CD14-positive monocyte (primary cell): Measurements from ENCODE around the gene UBA7. TPM values are rescaled to one million over a fixed set of nuclear protein-coding genes. Genes with fewer than 3 reads are reported as not detected.

Source experiments
- DNase-seq, 3 donors: peaks; one replicate each; pipeline ENCODE4 v3.0.0-alpha.2; 2011 to 2022
- H2AFZ ChIP-seq: 2 replicates; pipeline ENCODE4 v1.6.0; 2012; ENCODE audit warnings: mild to moderate bottlenecking, low read depth, low read length, inconsistent platforms; ENCODE audit not compliant: insufficient read depth, poor library complexity, severe bottlenecking
- H3K27ac ChIP-seq, 2 donors: 1 replicate in 1 of 2; 2 replicates in 1 of 2; pipeline ENCODE4 v1.5.1; 2012 to 2013; ENCODE audit warnings: low read length in 2 of 2, control low read depth in 1 of 2, inconsistent platforms in 1 of 2, low read depth in 1 of 2, mild to moderate bottlenecking in 1 of 2
- H3K27me3 ChIP-seq, 2 donors: one replicate each; pipeline versions ENCODE4 v1.6.0 to v1.6.1; 2011 to 2013; ENCODE audit warnings: low read length in 2 of 2; ENCODE audit not compliant: control insufficient read depth in 2 of 2, insufficient read depth in 2 of 2
- H3K36me3 ChIP-seq, 2 donors: replicated peaks in 1 of 2; 1 replicate in 1 of 2; 2 replicates in 1 of 2; pipeline versions ENCODE4 v1.5.1 to v1.6.1; 2012 to 2013; ENCODE audit warnings: low read length in 2 of 2, control low read depth in 1 of 2, inconsistent platforms in 1 of 2, mild to moderate bottlenecking in 1 of 2; ENCODE audit not compliant: insufficient read depth in 2 of 2, control insufficient read depth in 1 of 2
- H3K4me1 ChIP-seq, 2 donors: 1 replicate in 1 of 2; 2 replicates in 1 of 2; pipeline versions ENCODE4 v1.5.1 to v1.6.1; 2012 to 2013; ENCODE audit warnings: low read length in 2 of 2, control low read depth in 1 of 2, inconsistent platforms in 1 of 2, mild to moderate bottlenecking in 1 of 2, moderate library complexity in 1 of 2; ENCODE audit not compliant: insufficient read depth in 2 of 2, control insufficient read depth in 1 of 2
- H3K4me2 ChIP-seq: replicated peaks from 2 replicates; pipeline ENCODE3; 2012; ENCODE audit warnings: low read length, moderate library complexity, mild to moderate bottlenecking; ENCODE audit not compliant: poor library complexity, severe bottlenecking; ENCODE audit errors: extremely low read depth
- H3K4me3 ChIP-seq, 3 experiments: fragments of 200-600 bp in 1 of 3; sonication (generic) in 1 of 3; replicated peaks in 1 of 3; 1 replicate in 2 of 3; 2 replicates in 1 of 3; pipeline ENCODE4 v1.5.1; 2011 to 2013; ENCODE audit warnings: low read length in 3 of 3, mild to moderate bottlenecking in 3 of 3, control low read depth in 2 of 3, low read depth in 2 of 3, inconsistent platforms in 1 of 3, moderate library complexity in 1 of 3
- H3K79me2 ChIP-seq: 2 replicates; pipeline ENCODE4 v1.6.0; 2012; ENCODE audit warnings: mild to moderate bottlenecking, control low read depth, inconsistent platforms, low read length, moderate library complexity; ENCODE audit not compliant: insufficient read depth
- H3K9ac ChIP-seq: 2 replicates; pipeline ENCODE4 v1.6.0; 2017; ENCODE audit warnings: low read length, mild to moderate bottlenecking; ENCODE audit not compliant: insufficient read depth, poor library complexity, severe bottlenecking
- H3K9me3 ChIP-seq, 2 donors: replicated peaks in 1 of 2; 1 replicate in 1 of 2; 2 replicates in 1 of 2; pipeline versions ENCODE4 v1.5.1 to v1.6.1; 2012 to 2013; ENCODE audit warnings: low read length in 2 of 2, control low read depth in 1 of 2; ENCODE audit not compliant: control insufficient read depth in 1 of 2, insufficient read depth in 1 of 2
- H4K20me1 ChIP-seq: 2 replicates; pipeline ENCODE4 v1.6.0; 2012; ENCODE audit warnings: mild to moderate bottlenecking, low read length, control low read depth, moderate library complexity; ENCODE audit not compliant: insufficient read depth
- H3K27ac Mint-ChIP-seq, 7 donors: one replicate each; pipeline ENCODE4 v1.8.0; 2020; ENCODE audit warnings: mild to moderate bottlenecking in 7 of 7, mixed read lengths in 7 of 7, moderate library complexity in 6 of 7, inconsistent platforms in 2 of 7
- H3K27me3 Mint-ChIP-seq, 3 donors: one replicate each; pipeline ENCODE4 v1.8.0; 2021 to 2022; ENCODE audit warnings: low read depth in 3 of 3, mild to moderate bottlenecking in 3 of 3, mixed read lengths in 3 of 3, moderate library complexity in 3 of 3, inconsistent platforms in 1 of 3
- H3K36me3 Mint-ChIP-seq, 2 donors: one replicate each; pipeline ENCODE4 v1.8.0; 2020; ENCODE audit warnings: mixed read lengths in 2 of 2, inconsistent platforms in 1 of 2, mild to moderate bottlenecking in 1 of 2
- H3K4me1 Mint-ChIP-seq: one replicate; pipeline ENCODE4 v1.8.0; 2020; ENCODE audit warnings: mild to moderate bottlenecking, mixed read lengths
- H3K4me3 Mint-ChIP-seq, 2 donors: one replicate each; pipeline ENCODE4 v1.8.0; 2020; ENCODE audit warnings: mild to moderate bottlenecking in 2 of 2, mixed read lengths in 2 of 2, moderate library complexity in 1 of 2
- H3K9me3 Mint-ChIP-seq, 7 donors: one replicate each; pipeline ENCODE4 v1.8.0; 2020 to 2022; ENCODE audit warnings: mixed read lengths in 7 of 7, mild to moderate bottlenecking in 6 of 7, moderate library complexity in 6 of 7, inconsistent platforms in 2 of 7
- WGBS: methylation state at CpG from one replicate; pipeline ENCODE4 v1.1.5; 2013; ENCODE audit warnings: missing lambda C conversion rate; ENCODE audit not compliant: insufficient coverage; 5-methylcytosine and 5-hydroxymethylcytosine counted together
- intact Hi-C, 2 donors: fragments of 100-400 bp; cut with micrococcal nuclease; formaldehyde crosslinking; loops; one replicate each; pipeline versions ENCODE4 v1.15.0 to v1.15.1; 2023
- polyA minus RNA-seq: library from RNA; depleted of rRNA, polyadenylated mRNA; stranded (reverse); fragments of >200 nt; gene quantifications from 2 replicates; pipeline ENCODE4 v1.2.3, GENCODE V29; 2012
- polyA plus RNA-seq, 3 donors: library from polyadenylated mRNA; depleted of rRNA in 1 of 3; unstranded in 2 of 3; stranded (reverse) in 1 of 3; fragments of 300-500 nt in 2 of 3; fragments of >200 nt in 1 of 3; fragmentation: Illumina TruSeq in 2 of 3; gene quantifications; 1 replicate in 2 of 3; 2 replicates in 1 of 3; pipeline ENCODE4 v1.2.3, GENCODE V29; 2012 to 2021
- total RNA-seq, 12 experiments: library from RNA in 1 of 12; stranded (reverse) in 1 of 12; fragments of 120-200 nt in 1 of 12; gene quantifications; one replicate each; pipeline ENCODE4 v1.2.4 and lab custom pipeline; 2013 to 2026; ENCODE audit warnings: mixed read lengths in 6 of 12, inconsistent platforms in 1 of 12
- TF ChIP-seq, protein P1 (sequence below): fragments of 200-600 bp; IDR thresholded peaks from one replicate; pipeline ENCODE4 v1.8.0; 2022; ENCODE audit warnings: antibody characterized with exemption, mild to moderate bottlenecking

UBA7 gene, protein sequence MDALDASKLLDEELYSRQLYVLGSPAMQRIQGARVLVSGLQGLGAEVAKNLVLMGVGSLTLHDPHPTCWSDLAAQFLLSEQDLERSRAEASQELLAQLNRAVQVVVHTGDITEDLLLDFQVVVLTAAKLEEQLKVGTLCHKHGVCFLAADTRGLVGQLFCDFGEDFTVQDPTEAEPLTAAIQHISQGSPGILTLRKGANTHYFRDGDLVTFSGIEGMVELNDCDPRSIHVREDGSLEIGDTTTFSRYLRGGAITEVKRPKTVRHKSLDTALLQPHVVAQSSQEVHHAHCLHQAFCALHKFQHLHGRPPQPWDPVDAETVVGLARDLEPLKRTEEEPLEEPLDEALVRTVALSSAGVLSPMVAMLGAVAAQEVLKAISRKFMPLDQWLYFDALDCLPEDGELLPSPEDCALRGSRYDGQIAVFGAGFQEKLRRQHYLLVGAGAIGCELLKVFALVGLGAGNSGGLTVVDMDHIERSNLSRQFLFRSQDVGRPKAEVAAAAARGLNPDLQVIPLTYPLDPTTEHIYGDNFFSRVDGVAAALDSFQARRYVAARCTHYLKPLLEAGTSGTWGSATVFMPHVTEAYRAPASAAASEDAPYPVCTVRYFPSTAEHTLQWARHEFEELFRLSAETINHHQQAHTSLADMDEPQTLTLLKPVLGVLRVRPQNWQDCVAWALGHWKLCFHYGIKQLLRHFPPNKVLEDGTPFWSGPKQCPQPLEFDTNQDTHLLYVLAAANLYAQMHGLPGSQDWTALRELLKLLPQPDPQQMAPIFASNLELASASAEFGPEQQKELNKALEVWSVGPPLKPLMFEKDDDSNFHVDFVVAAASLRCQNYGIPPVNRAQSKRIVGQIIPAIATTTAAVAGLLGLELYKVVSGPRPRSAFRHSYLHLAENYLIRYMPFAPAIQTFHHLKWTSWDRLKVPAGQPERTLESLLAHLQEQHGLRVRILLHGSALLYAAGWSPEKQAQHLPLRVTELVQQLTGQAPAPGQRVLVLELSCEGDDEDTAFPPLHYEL
- total RNA-seq (2013): 139 TPM
- polyA plus RNA-seq (100 to 1,000 TPM in 1 of 3 donors, 10 to 100 TPM in 2; 39.1 to 399 (median 43.7) TPM), polyA minus RNA-seq (96.0 and 121 TPM in 2 replicates), total RNA-seq (lab: John Stamatoyannopoulos, UW) (15.9 to 98.5 (median 62.0) reads per million in 11 experiments)

DNA sequence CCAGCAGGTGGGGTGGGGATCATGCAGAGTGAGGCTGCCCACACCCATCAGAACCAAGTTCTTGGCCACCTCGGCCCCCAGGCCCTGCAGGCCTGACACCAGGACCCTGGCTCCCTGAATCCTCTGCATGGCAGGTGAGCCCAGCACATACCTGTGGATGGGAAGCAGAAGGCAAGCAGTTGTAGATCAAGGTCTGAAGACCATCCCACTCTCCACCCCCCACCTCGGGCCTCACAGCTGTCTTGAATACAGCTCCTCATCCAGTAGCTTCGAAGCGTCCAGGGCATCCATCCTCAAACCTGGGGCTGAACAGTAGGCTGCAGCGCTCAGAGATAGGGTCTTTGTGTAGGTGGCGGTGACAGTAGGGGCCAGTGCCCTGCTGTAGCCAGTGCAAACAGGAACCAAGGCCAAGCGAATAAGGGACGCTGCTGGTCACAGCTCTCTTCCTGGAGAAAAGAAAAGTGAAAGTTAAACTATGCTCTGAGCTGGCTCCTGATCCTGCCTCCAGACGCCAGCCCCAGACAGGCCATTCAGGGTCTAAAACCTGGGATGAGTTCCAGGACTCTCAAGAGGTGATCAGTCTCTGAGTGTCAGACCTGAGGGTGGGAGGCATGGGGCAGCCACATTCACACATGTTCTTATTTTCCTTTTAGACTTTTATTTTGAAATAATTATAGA is at the start of gene UBA7:
Gene UBA7 (minus strand): TSS at position 457 of the 678 bp plus-strand sequence. CDS start 166 bp downstream, at position 291.
- Mint-ChIP-seq H3K27me3 (no peaks in the 10 kb centered on the region), H3K4me1 (peaks cover 40% of the 10 kb centered on the region), H3K27ac (peak within 1 kb of the TSS; percentile 91 to 95 (median 93)), H3K36me3 (peaks cover 35 to 41% of the 10 kb centered on the region in 2 donors), H3K9me3 (no peaks in the 10 kb centered on the region), H3K4me3 (peak within 1 kb of the TSS; percentile 86 to 90)
- Histone ChIP-seq H3K36me3 (peaks cover 40% of the 10 kb centered on the region in 2 donors), H4K20me1 (no peaks in the 10 kb centered on the region), H3K27ac (peak within 1 kb of the TSS; percentile 67 to 96), H3K9ac (peak within 1 kb of the TSS; percentile 87), H3K79me2 (peaks cover 32% of the 10 kb centered on the region), H3K4me1 (peaks cover 19 to 34% of the 10 kb centered on the region in 2 donors), H3K4me3 (peak within 1 kb of the TSS; percentile 55 to 91 (median 67)), H3K27me3 (no peaks in the 10 kb centered on the region), H2AFZ (peak within 1 kb of the TSS; percentile 87), H3K9me3 (no peaks in the 10 kb centered on the region), H3K4me2 (peak within 1 kb of the TSS; percentile 91)
- peak; percentile 59 to 85 (median 74) for DNase-seq
- WGBS: 3% methylated on average over 5 of the region's 9 CpGs
- TF ChIP-seq, protein P1, sequence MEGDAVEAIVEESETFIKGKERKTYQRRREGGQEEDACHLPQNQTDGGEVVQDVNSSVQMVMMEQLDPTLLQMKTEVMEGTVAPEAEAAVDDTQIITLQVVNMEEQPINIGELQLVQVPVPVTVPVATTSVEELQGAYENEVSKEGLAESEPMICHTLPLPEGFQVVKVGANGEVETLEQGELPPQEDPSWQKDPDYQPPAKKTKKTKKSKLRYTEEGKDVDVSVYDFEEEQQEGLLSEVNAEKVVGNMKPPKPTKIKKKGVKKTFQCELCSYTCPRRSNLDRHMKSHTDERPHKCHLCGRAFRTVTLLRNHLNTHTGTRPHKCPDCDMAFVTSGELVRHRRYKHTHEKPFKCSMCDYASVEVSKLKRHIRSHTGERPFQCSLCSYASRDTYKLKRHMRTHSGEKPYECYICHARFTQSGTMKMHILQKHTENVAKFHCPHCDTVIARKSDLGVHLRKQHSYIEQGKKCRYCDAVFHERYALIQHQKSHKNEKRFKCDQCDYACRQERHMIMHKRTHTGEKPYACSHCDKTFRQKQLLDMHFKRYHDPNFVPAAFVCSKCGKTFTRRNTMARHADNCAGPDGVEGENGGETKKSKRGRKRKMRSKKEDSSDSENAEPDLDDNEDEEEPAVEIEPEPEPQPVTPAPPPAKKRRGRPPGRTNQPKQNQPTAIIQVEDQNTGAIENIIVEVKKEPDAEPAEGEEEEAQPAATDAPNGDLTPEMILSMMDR: no peak
- intact Hi-C loops: no loop called here
